ENCODE measurements around the gene SNRPN. TPM values are rescaled to one million over a fixed set of nuclear protein-coding genes. Genes with fewer than 3 reads are reported as not detected.

Gene SNRPN
- total RNA-seq, 1 donor from 2014 or later: 48.6 TPM

DNA sequence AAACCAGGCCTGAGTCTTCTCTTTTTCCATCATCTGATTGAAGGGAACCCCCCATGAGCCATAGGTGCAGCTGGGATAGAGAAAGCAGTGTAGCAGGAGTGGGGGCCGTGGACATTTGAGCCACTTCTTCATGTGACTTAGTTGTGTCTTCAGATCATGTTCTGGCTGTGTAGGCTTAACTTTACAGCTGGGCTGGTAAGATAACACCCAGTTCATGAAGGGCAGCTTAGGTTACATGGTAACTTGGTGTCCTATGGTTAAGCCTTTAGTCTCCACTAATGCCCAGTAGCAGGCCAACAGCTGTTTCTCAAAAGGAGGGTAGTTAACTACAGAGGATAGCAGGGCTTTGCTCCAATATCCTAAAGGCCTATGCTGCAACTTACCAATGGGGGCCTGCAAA is 11.4 kb upstream of the SNRPN start:
- Mint-ChIP-seq H3K9me3 (peaks cover 7% of the 10 kb centered on the region), H3K36me3 (ENCODE audit: low read depth) (no peaks in the 10 kb centered on the region), H3K4me3 (no peak overlapping the region), H3K27ac (no peak overlapping the region), H3K27me3 (no peaks in the 10 kb centered on the region), H3K4me1 (no peaks in the 10 kb centered on the region)
- ATAC-seq (ENCODE audit: low read depth) (no peak), DNase-seq (no peak)
- POLR2A ChIA-PET: no interaction called here
- TF ChIP-seq, protein P1, sequence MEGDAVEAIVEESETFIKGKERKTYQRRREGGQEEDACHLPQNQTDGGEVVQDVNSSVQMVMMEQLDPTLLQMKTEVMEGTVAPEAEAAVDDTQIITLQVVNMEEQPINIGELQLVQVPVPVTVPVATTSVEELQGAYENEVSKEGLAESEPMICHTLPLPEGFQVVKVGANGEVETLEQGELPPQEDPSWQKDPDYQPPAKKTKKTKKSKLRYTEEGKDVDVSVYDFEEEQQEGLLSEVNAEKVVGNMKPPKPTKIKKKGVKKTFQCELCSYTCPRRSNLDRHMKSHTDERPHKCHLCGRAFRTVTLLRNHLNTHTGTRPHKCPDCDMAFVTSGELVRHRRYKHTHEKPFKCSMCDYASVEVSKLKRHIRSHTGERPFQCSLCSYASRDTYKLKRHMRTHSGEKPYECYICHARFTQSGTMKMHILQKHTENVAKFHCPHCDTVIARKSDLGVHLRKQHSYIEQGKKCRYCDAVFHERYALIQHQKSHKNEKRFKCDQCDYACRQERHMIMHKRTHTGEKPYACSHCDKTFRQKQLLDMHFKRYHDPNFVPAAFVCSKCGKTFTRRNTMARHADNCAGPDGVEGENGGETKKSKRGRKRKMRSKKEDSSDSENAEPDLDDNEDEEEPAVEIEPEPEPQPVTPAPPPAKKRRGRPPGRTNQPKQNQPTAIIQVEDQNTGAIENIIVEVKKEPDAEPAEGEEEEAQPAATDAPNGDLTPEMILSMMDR (IDR thresholded peaks at IDR 0.05): no peak
- CTCF ChIA-PET: no interaction called here
- intact Hi-C loops (cut with micrococcal nuclease): no loop called here

DNA sequence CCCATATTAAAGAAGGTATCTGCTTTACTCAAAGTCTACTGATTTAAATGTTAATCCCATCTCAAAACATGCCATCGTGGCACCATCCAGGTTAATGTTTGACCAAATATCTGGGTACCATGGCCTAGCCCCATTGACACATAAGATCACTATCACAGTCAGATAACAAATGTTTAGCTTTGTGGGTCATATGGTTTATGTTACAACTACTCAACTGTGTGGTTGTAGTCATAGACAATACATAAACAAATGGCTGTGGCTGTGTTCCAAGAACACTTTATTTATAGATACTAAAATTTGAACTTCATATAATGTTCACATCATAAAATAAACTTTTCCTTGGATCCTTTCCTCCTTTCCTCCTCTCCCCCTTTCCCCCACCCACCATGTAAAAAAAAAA is 9.8 kb upstream of the SNRPN start:
- intact Hi-C loops (cut with micrococcal nuclease): no loop called here
- Mint-ChIP-seq H3K9me3 (peaks cover 3% of the 10 kb centered on the region), H3K4me3 (no peak overlapping the region), H3K36me3 (ENCODE audit: low read depth) (no peaks in the 10 kb centered on the region), H3K27me3 (no peaks in the 10 kb centered on the region), H3K27ac (no peak overlapping the region), H3K4me1 (no peaks in the 10 kb centered on the region)
- POLR2A ChIA-PET: no interaction called here
- CTCF ChIA-PET: no interaction called here
- no peak for ATAC-seq (ENCODE audit: low read depth)
- no peak for DNase-seq
- TF ChIP-seq, protein P1 (IDR thresholded peaks at IDR 0.05): no peak

DNA sequence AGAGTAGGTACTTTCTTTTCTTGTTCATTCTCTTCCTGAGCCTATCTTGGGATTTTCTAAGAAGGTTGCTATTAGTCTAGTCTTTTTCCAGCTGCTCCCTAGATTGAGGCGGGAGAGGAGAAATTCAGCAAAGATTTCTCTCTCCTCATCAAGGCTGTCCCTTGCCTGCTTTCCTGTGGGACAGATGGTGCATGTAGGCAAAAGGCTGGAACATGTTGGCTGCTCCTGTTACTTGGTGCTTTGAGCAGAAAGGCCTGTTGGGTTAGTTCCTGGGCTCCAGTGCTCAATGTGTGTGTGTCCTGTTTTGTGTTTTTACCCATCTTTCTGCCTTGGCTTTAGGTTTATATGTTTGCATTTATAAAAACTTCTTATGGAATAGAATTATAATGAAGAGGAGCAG is 9.1 kb upstream of the SNRPN start:
- Mint-ChIP-seq H3K27me3 (no peaks in the 10 kb centered on the region), H3K36me3 (ENCODE audit: low read depth) (no peaks in the 10 kb centered on the region), H3K9me3 (peaks cover 3% of the 10 kb centered on the region), H3K27ac (no peak overlapping the region), H3K4me3 (no peak overlapping the region), H3K4me1 (no peaks in the 10 kb centered on the region)
- POLR2A ChIA-PET: no interaction called here
- TF ChIP-seq, protein P1 (IDR thresholded peaks at IDR 0.05): no peak
- CTCF ChIA-PET: no interaction called here
- intact Hi-C loops (cut with micrococcal nuclease): no loop called here
- ATAC-seq (ENCODE audit: low read depth): no peak
- no peak for DNase-seq

DNA sequence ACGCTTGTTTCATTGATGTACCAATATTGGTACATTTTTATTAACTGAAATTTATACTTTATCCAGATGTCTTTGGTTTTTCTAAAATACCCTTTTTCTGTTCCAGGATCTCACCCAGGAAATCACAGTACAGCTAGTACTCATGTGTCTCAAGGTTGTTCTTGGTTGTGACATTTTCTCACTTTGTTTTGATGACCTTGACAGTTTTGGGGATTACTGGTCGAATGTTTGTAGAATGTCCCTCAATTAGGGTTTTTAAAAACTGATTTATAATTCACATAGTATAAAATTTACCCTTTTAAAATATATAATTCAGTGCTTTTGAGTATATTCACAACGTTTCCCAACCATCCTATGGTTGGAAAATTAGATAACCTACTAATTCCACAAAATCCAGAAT is 6.3 kb upstream of the SNRPN start:
- POLR2A ChIA-PET: no interaction called here
- TF ChIP-seq, protein P1 (IDR thresholded peaks at IDR 0.05): no peak
- intact Hi-C loops (cut with micrococcal nuclease): no loop called here
- Mint-ChIP-seq H3K9me3 (peaks cover 5% of the 10 kb centered on the region), H3K27ac (no peak overlapping the region), H3K4me1 (no peaks in the 10 kb centered on the region), H3K4me3 (no peak overlapping the region), H3K27me3 (no peaks in the 10 kb centered on the region), H3K36me3 (ENCODE audit: low read depth) (no peaks in the 10 kb centered on the region)
- ATAC-seq (ENCODE audit: low read depth) (no peak), DNase-seq (no peak)
- CTCF ChIA-PET: no interaction called here

DNA sequence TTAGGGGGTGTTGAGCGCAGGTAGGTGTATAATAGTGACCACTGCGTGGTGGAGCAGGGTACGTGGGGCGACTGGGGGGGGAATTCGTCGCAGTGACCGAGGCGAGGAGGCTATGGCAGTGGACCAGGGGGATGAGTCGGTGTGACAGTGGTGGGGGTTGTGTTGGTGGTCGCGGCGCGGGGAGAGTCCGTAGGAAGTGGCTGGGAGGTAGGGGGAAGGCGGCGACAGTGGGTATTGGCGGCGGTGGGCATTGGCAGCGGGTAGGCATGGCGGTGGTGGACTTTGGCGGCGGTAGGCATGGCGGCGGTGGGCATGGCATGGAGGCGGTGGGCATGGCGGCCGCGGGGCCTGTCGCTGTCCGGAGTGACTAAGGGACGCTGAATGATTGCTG is 739 bp downstream of the SNRPN start:
- Mint-ChIP-seq H3K4me1 (peaks cover 20% of the 10 kb centered on the region), H3K27ac (peak overlapping the region; percentile 84), H3K36me3 (ENCODE audit: low read depth) (peaks cover 10% of the 10 kb centered on the region), H3K4me3 (peak overlapping the region; percentile 91), H3K27me3 (no peaks in the 10 kb centered on the region), H3K9me3 (peaks cover 3% of the 10 kb centered on the region)
- ATAC-seq (ENCODE audit: low read depth): peak; percentile 9
- DNase-seq: no peak
- intact Hi-C loops (cut with micrococcal nuclease): loop anchor here (5.0 to 10.0 kb wide), 2 partner anchors 409 to 1127 kb away; no protein-coding TSS in a partner anchor
- ChIA-PET POLR2A (interaction anchor here (0.6 to 0.7 kb wide), 3 partner anchors 20 to 1676 kb away, joined by 3 to 11 read pairs (median 3); no protein-coding TSS in a partner anchor), CTCF (no interaction called here)
- TF ChIP-seq, protein P1 (IDR thresholded peaks at IDR 0.05): no peak

Data from activated B cell treated with CpG ODN at 0.5 μM for 24 hours (primary cell).